Measurements from ENCODE around the gene ROM1.

Gene ROM1

GRCh38 chr11:62588966-62589637, 24.0 kb upstream of the ROM1 start:
- no peak for DNase-seq

GRCh38 chr11:62591448-62592145, 21.5 kb upstream of the ROM1 start, which contains the start of gene TUT1:
TSS of gene TUT1 (minus strand) at chr11:62591523. CDS start at chr11:62591485, 38 bp downstream.
- DNase-seq: peak; percentile 98

DNA sequence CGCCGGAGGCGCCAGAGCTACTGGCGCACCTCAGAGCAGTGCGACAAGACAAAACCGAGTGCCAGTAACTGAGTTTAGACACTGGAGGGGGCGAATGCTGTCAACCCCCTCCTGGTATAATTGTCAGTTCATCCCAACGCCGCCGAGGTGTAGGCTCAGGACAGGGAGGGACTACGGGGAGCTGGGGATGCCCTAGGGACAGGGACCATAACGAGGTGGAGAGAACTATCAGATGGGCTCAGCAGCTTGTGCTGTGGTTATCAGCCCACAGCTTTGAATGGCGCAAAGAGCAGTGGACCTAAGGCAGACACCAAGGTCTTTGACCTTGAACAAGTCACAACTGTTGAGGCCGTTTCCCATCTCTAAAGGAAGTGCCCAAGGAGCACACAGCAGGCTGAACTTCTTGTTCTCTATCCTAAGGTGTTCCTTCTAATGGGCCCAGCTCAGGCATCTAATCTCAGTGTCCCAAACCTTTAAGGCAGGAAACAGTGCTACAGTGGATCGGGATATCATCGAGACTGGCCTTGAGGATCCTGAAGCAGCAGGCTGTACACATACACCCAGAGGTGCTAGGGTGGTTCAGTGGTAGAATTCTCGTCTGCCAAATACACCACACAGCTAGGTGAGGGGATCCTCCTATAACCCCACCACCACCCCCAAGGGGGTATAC, 20.8 kb upstream of the ROM1 start:
- DNase-seq: no peak

- DNase-seq: no peak
Measured at GRCh38 chr11:62592989-62593421, 20.1 kb upstream of the ROM1 start.

- DNase-seq: no peak
Measured at GRCh38 chr11:62593434-62594044, 19.5 kb upstream of the ROM1 start.

DNA sequence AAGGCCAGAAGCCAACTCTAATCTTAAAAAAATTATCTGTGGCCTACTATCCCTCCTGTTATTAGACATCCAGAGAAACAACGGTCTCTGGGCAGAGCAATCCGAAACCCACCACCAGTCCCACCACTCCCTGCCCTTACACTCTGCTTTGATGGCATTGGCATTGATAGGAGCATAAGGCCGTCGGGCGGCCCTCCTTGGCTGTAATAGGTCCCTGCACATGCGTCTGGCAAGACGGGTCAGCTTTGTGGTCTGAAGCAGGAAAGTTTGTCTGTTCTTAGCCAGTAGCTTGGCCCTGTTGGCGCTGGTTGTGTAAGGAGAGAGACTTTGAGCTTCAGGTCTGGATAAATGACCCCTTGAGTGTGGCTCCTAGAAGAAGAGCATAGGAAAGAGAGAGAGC, 17.9 kb upstream of the ROM1 start:
- DNase-seq: no peak

- DNase-seq: peak; percentile 57
Measured at GRCh38 chr11:62599069-62599696, 13.9 kb upstream of the ROM1 start.

GRCh38 chr11:62599901-62600300, 13.2 kb upstream of the ROM1 start:
- no peak for DNase-seq

GRCh38 chr11:62600367-62601121, 12.5 kb upstream of the ROM1 start:
- no peak for DNase-seq

- no peak for DNase-seq
Measured at GRCh38 chr11:62601122-62601371, 12.0 kb upstream of the ROM1 start.

DNA sequence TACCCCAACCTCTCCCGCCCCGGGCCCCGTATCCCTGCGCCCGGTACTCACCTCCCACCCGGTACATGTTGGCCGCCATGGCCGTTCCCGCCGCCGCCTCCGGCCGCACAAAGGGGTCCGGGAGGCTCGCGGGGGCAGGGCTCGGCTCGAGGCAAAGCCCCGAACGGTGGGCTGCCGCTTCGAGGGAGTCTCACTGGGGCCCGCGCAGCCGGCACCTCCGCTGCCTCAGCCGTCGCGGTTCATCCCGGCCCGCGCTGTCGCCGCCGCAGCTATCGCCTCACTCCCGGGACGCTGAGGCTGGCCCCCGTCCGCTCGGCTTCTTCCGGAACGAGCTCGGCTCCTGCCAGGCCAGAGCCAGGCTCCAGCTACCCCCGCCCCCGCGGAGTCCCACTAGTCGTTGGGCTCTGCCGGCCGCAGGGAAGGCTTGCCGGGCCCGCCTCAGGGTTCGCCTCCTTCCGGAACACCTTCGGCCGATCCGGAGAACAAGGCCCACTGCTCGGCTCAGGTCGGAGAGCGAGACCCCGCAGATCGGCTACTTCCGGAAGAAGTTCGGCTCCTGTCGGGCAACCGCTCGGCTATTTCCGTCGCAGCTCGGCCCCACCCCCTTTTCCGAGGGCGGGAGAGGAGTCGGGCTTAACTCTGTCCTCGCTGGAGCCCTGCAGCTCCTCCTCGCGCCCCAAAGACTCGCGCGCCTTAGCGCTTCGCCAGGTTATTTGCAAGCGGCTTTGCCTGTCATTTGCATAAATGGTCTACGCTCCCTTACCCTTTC, 11.5 kb upstream of the ROM1 start, which contains the start of gene MTA2:
TSS of gene MTA2 (minus strand) at position 494 of the 769 bp plus-strand sequence. CDS start at position 79, 415 bp downstream.
- DNase-seq: peak; percentile 95

- DNase-seq: no peak
Measured at GRCh38 chr11:62602141-62603071, 10.7 kb upstream of the ROM1 start.

GRCh38 chr11:62603072-62603408, 10.0 kb upstream of the ROM1 start:
- DNase-seq: no peak

DNA sequence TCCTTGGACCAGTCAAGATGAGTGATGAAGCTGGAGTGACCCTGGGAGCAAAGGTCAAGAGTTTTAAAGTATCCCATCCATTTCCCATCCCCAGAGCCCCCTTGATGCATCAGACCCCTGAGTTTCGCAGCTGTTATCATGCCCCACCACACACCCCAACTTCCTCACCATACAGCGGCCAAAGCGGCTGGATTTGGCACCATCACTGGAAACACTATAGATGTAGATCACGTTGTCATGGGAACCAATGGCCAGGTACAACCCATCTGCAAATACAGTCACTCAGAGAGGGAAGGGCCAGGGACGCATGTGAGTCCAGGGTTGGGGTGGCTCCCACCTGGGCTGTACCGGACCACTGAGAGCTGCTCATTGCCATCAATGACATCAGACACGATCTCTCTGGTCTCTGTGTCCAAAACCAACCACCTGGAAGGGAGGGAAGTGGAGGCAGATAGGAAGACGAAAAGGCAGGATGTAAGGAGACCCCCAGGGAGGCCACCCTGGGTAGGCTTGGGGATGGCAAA, 9.2 kb upstream of the ROM1 start:
- no peak for DNase-seq

- DNase-seq: no peak
Measured at GRCh38 chr11:62604460-62605120, 8.5 kb upstream of the ROM1 start.

- DNase-seq: no peak
Measured at GRCh38 chr11:62605467-62605866, 7.6 kb upstream of the ROM1 start.

DNA sequence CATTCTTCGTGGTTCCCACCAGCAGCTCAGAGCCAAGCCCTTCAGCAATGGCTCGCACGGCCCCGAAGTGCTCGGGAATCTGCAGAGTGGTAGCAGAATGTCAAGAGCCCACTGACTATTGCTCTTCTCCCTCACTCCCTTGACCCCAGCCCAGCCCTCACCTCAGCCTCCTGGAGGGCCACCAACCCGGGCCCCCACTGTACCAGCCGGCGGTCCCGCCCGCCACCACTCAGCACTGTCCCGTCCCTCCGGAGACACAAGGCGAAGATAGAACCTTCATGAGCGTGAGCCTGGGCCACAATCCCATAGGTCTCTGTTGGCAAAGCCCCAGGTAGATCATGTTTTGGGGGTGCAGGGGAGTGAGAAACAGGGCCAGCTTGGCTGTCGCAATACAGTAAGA, 7.2 kb upstream of the ROM1 start:
- DNase-seq: no peak

GRCh38 chr11:62607714-62608113, 5.3 kb upstream of the ROM1 start:
- no peak for DNase-seq

DNA sequence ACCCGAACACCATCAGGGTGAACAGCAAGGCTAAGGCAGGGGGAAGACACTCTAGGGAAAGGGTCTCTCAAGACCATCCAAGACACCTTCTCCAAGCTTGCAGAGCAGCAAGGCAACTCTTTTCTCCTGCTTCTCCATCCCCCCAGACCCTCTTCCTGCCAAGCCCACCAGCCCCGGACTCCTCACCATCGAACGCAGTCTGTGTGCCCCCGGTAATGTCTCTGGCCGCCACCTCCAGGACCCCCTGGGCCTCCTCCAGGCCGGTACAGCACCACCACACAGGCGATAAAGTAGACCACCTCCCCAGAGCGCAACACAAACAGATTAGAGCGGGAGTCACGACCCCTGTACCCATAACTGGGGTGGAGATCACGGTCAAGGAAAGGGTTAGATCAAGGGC, 4.3 kb upstream of the ROM1 start:
- no peak for DNase-seq

DNA sequence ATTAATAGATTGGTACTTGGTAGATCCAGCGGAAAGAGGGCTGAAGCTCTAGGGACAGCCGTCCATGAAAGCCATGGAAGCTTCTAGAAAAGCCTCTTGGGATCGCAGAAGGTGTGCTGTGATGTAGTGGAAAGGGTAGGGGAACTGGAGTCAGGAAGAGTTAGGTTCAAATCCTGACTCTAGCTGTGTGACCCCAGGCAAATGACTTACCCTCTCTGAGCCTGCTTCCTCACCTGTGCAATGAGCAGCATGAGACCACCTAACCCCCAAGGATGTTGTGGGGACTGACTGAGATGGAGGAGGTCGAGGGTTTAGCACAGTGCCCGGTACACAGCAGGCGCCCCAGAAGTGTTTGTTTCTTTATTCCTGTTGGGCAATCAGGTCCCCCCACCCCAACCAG, 2.7 kb upstream of the ROM1 start:
- no peak for DNase-seq
